Ammon's horn (tissue), 1 donor: ENCODE results near the gene DPM2.

Source experiments
- DNase-seq: peaks from one replicate; pipeline ENCODE4 v3.0.0-alpha.2; 2016; ENCODE audit warnings: low spot score

Gene DPM2

GRCh38 chr9:127936347-127936852 lies 1.3 kb downstream of the DPM2 start:
- DNase-seq: no peak

- no peak for DNase-seq
Measured at GRCh38 chr9:127935765-127936221, 1.9 kb downstream of the DPM2 start.

GRCh38 chr9:127934986-127935385 lies 2.7 kb downstream of the DPM2 start:
- no peak for DNase-seq

GRCh38 chr9:127934248-127934647 lies 3.4 kb downstream of the DPM2 start:
- no peak for DNase-seq

GRCh38 chr9:127931092-127931881 lies 6.4 kb downstream of the DPM2 start:
- no peak for DNase-seq

- peak; percentile 93 for DNase-seq
Measured at GRCh38 chr9:127930231-127931091, 7.2 kb downstream of the DPM2 start, which contains the start of gene PIP5KL1. Gene PIP5KL1 (minus strand): TSS chr9:127930777. CDS start chr9:127930752, 25 bp downstream.

GRCh38 chr9:127929625-127929979 lies 8.1 kb downstream of the DPM2 start:
- no peak for DNase-seq

GRCh38 chr9:127928676-127929624 lies 8.7 kb downstream of the DPM2 start:
- DNase-seq: no peak

- DNase-seq: no peak
Measured at GRCh38 chr9:127927988-127928675, 9.5 kb downstream of the DPM2 start.

GRCh38 chr9:127927201-127927987 lies 10.3 kb downstream of the DPM2 start:
- DNase-seq: no peak

GRCh38 chr9:127926906-127927200 lies 10.8 kb downstream of the DPM2 start:
- no peak for DNase-seq

GRCh38 chr9:127925959-127926905 lies 11.4 kb downstream of the DPM2 start:
- DNase-seq: no peak

GRCh38 chr9:127924736-127925444 lies 12.8 kb downstream of the DPM2 start:
- DNase-seq: no peak

GRCh38 chr9:127923771-127924170 lies 13.9 kb downstream of the DPM2 start:
- no peak for DNase-seq

- DNase-seq: no peak
Measured at GRCh38 chr9:127923046-127923445, 14.6 kb downstream of the DPM2 start.

GRCh38 chr9:127921557-127922120 lies 16.0 kb downstream of the DPM2 start:
- DNase-seq: peak; percentile 79

GRCh38 chr9:127920794-127921193 lies 16.9 kb downstream of the DPM2 start:
- no peak for DNase-seq

- no peak for DNase-seq
Measured at GRCh38 chr9:127919253-127919815, 18.3 kb downstream of the DPM2 start.
